ENCODE data around the gene CATSPERZ. TPM values are rescaled to one million over a fixed set of nuclear protein-coding genes. Genes with fewer than 3 reads are reported as not detected.

The CATSPERZ gene
- total RNA-seq, 2 experiments from 2014 or later = not detected

DNA sequence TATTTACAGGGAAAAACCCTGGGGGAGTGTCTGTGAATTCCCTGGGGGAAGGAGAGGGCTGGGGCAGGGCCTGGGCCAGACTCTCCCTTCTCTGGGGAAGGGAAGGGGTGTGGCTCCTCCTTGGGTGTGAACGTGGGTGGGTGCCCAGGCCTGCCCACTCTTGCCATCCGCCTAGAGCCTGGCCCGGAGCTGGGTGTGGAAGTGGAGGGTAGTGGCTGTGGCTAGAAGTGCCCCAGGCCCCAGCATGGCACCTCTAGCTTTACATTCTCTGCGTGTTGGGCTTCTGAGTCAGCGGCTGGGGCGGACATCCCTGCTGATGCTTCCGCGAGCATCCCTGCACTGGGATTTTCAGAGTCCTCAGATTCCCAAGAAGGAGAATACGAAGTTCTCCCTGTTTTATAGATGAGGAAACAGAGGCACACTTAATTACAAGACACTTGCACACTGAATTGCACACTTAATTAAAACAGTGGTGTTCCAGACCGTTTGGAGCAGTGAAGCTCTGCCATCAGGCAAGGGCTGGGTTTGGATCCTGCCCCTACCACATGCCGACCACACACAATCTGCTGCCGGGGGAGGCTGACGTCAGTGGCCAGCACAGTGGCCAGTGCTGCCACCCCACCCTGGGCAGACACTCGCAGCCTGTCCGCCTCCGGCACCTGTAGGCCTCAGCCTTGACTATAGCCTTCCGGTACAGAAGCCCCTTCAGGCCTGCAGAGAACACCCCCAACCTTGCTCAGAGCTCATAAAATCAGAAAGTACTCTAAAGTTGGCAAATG, 23.3 kb upstream of the CATSPERZ start:
- Mint-ChIP-seq H3K36me3 (ENCODE audit: low read depth) (peaks cover 27% of the 10 kb centered on the region), H3K27me3 (ENCODE audit: low read depth) (no peaks in the 10 kb centered on the region), H3K27ac (no peak overlapping the region), H3K4me1 (ENCODE audit: low read depth) (peaks cover 22% of the 10 kb centered on the region), H3K4me3 (no peak overlapping the region), H3K9me3 (ENCODE audit: insufficient read depth) (no peaks in the 10 kb centered on the region)
- POLR2A ChIA-PET = interaction anchor here (1.7 kb wide), 1 partner anchor 8 kb away, joined by 4 read pairs; no protein-coding TSS in a partner anchor
- CTCF ChIA-PET = interaction anchor here (15.6 kb wide), 1 partner anchor 26 kb away, joined by 148 read pairs; the partner anchor contains the start of genes CATSPERZ and ESRRA
- DNase-seq (no peak), ATAC-seq (no peak)

DNA sequence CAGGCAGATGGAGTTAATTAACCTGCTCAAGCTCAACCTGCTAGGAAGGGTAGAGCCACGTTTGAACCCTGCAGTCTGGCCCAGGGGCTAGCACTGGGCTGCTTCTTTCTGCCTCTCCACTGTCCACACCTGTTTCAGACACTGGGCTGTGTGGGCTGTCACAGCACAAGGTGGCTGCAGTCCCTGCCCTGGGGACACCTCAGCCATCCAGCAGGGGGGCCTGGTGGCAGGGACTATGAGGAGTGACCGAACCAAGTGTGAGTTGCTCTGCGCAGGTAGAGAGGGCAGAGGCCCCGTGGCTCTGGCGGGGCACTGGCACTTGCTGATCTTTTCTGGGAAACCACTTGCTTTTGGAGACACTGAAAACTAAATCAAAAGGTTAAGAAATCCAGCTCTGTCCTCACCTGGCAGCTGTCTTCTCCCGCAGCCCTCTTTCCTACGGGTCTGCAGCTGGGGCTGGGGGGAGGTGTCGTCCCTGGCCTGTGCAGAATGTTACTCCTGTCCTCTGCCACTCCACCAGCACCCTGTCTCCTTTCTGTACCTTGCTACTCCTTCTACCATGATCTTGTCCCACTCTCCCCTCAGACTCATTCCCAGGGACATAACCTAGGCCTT, 21.5 kb upstream of the CATSPERZ start:
- CTCF ChIA-PET = interaction anchor here (15.6 kb wide), 1 partner anchor 24 kb away, joined by 148 read pairs; the partner anchor contains the start of genes CATSPERZ and ESRRA
- Mint-ChIP-seq H3K27me3 (ENCODE audit: low read depth) (no peaks in the 10 kb centered on the region), H3K4me3 (no peak overlapping the region), H3K27ac (no peak overlapping the region), H3K9me3 (ENCODE audit: insufficient read depth) (no peaks in the 10 kb centered on the region), H3K4me1 (ENCODE audit: low read depth) (peaks cover 24% of the 10 kb centered on the region), H3K36me3 (ENCODE audit: low read depth) (peaks cover 32% of the 10 kb centered on the region)
- POLR2A ChIA-PET = interaction anchor here (1.7 kb wide), 1 partner anchor 10 kb away, joined by 4 read pairs; no protein-coding TSS in a partner anchor
- peak; percentile 13 for ATAC-seq
- DNase-seq = no peak

DNA sequence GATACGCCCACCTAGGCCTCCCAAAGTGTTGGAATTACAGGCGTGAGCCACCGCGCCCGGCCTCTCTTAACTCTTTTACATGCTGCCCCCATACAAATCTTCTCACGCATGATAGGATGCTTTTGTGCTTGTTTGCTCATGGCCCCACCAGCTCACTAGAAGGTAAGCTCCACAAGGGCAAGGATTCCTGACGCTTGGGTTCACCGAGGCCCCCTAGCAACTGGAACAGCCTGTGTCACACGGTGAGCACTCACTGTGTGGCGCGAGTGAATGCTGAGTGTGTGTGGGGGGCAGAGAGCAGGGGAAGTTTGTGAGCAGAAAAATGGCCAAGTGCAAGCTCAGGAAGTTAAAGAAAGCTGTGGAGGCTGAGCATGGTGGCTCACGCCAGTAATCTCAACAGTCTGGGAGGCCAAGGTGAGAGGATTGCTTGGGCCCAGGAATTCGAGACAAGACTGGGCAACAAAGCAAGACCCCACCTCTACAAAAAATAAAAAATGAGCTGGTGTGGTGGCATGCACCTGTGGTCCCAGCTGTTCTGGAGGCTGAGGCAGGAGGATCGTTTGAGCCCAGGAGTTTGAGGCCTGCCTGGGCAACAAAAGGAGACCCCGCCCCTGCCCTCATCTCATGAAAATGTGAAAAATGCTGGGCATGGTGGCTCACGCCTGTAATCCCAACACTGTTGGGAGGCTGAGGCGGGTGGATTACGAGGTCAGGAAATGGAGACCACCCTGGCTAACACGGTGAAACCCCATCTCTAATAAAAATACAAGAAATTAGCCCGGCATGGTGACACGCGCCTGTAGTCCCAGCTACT, 18.0 kb upstream of the CATSPERZ start:
- POLR2A ChIA-PET = interaction anchor here (7.8 kb wide), 1 partner anchor 12 kb away, joined by 79 read pairs; no protein-coding TSS in a partner anchor
- Mint-ChIP-seq H3K4me3 (no peak overlapping the region), H3K4me1 (ENCODE audit: low read depth) (peaks cover 36% of the 10 kb centered on the region), H3K27me3 (ENCODE audit: low read depth) (no peaks in the 10 kb centered on the region), H3K27ac (no peak overlapping the region), H3K9me3 (ENCODE audit: insufficient read depth) (no peaks in the 10 kb centered on the region), H3K36me3 (ENCODE audit: low read depth) (peaks cover 20% of the 10 kb centered on the region)
- CTCF ChIA-PET = interaction anchor here (0.9 to 8.6 kb wide), 6 partner anchors 10 to 78 kb away, joined by 3 to 118 read pairs (median 5); partner anchors contain the start of genes CATSPERZ and ESRRA
- DNase-seq (no peak), ATAC-seq (no peak)

DNA sequence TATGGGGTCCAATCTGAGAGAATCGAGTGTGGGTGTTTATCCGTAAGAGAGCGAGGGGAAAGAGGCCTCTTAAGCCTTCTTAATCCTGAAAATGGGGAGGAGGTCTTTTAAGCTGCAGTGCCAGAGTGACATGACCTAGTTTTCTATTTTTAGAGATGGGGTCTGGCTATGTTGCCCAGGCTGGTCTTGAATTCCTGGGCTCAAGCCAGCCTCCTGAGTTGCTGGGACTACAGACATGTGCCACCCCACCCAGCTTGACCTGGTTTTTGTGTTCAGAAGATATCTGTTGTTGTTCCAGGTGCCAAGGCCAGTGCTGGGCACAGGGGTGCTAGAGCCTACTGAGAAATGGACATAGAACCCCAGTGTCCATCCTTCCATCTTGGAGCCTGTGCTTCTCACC, 17.1 kb upstream of the CATSPERZ start:
- no peaks in the 10 kb centered on the region for H3K27me3 Mint-ChIP-seq (ENCODE audit: low read depth)
- H3K27ac Mint-ChIP-seq = peak overlapping the region; percentile 11
- H3K4me3 Mint-ChIP-seq = peak overlapping the region; percentile 79
- ATAC-seq (no peak), DNase-seq (no peak)
- peaks cover 33% of the 10 kb centered on the region for H3K4me1 Mint-ChIP-seq (ENCODE audit: low read depth)
- CTCF ChIA-PET = interaction anchor here (1.3 to 8.6 kb wide), 5 partner anchors 11 to 79 kb away, joined by 3 to 118 read pairs (median 5); partner anchors contain the start of genes CATSPERZ and ESRRA
- POLR2A ChIA-PET = interaction anchor here (7.8 kb wide), 1 partner anchor 13 kb away, joined by 79 read pairs; no protein-coding TSS in a partner anchor
- peaks cover 20% of the 10 kb centered on the region for H3K36me3 Mint-ChIP-seq (ENCODE audit: low read depth)
- no peaks in the 10 kb centered on the region for H3K9me3 Mint-ChIP-seq (ENCODE audit: insufficient read depth)

DNA sequence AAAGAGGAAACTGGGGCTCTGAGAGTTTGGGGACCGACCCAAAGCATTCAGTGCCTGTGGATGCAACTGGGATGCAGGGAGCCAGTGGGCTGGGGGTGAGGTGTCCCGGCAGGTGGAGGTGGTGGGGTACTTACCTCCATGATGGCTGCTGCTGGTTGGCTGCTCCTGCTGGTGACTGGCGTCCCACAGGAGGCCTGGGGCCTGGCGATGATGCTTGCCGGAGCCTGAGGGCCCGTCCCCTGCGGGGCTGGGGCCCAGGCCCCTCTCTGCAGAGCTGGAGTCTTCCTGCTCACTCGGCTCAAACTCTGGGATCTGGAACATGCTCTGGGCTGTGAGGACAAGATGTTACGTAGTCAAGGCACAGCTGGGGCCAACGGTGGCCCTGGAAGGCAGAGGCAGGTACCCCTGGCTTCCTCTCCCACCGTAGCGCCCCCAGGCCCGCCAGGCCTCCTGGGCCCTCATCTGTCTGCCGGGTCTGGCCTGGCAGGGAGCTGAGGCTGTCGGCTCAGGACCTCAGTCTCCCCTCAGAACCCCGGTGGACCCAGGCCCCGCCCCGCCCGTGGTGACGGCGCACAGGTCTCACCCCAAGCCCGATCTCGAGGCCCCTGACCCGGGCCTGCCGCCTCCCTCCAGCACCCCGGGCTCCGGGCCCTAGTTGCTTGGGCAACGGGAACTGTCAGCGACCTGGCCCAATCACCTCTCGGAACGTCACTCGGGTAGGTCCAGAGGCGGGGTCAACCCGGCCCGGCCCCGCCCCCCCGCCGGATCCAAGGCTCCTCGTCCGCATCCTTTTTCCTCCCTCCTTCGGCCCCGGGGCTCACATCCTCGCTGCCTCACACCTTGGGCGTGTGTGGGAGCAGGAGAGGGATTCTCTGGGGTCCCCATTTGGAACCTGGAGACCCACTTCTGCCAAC, 15.9 kb upstream of the CATSPERZ start, which contains the start of gene BAD:
Gene BAD, minus strand, starts transcription at position 618 of the 914 bp plus-strand sequence. Its CDS starts 297 bp downstream, at position 321.
- ChIA-PET CTCF (interaction anchor here (0.9 to 8.6 kb wide), 8 partner anchors 12 to 79 kb away, joined by 3 to 118 read pairs (median 6); partner anchors contain the start of genes CATSPERZ, ESRRA, FERMT3 and FKBP2), POLR2A (interaction anchor here (0.5 to 7.8 kb wide), 11 partner anchors 12 to 247 kb away, joined by 3 to 79 read pairs (median 6); partner anchors contain the start of genes ESRRA, FERMT3, NUDT22 and PRDX5)
- Mint-ChIP-seq H3K36me3 (ENCODE audit: low read depth) (peaks cover 15% of the 10 kb centered on the region), H3K9me3 (ENCODE audit: insufficient read depth) (no peaks in the 10 kb centered on the region), H3K4me3 (peak within 1 kb of the TSS; percentile 81), H3K4me1 (ENCODE audit: low read depth) (peaks cover 25% of the 10 kb centered on the region), H3K27ac (peak within 1 kb of the TSS; percentile 89), H3K27me3 (ENCODE audit: low read depth) (no peaks in the 10 kb centered on the region)
- ATAC-seq = peak; percentile 86
- peak; percentile 95 for DNase-seq

DNA sequence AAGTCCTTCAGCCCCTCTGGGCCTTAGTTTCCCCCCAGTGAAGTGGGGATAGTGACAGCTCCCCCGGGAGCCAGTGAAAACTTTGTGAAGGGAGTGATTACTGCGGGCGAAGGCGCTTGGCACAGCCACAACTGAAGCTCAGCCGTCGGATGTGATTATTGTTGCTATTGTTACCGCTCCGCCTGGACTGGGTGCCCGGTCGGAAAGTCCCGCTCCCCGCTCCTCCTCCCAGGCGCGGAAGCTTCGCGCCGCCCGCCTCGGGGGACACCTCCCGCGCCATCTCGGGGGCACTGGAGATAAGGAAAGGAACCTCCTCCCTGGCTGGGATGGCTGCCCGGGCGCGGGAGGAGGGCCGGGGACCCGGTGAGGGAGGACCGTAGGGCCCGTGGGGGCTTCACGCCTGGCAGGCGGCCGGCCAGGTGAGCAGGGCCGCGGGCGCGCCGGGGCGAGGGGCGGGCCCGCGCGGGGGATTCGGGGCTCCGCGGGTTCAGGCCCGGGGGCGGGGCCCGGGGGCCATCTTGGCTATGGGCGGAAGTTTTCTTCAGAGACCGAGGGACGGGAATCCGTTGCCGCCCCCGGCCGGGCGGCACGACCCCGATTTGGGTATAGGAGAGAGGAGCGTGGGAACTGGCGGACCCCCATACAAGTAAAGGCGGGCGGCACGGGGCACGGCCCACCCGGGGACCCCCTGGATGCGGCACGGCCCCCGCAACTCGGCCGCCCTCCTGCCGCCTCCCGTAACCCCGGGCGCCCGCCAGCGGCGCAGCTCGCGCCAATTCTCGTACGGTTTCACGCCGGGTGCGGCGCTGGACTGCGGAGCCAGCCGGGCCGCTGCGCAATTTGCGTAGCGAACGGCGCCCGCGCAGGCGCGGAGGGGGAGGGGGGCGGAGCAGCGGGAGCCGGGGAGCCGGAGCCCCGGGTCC, 14.9 kb upstream of the CATSPERZ start, which contains the start of gene GPR137:
Gene GPR137, plus strand, starts transcription at position 887 of the 923 bp plus-strand sequence. CDS start 677 bp downstream, outside the sequence.
- peaks cover 3% of the 10 kb centered on the region for H3K27me3 Mint-ChIP-seq (ENCODE audit: low read depth)
- peaks cover 23% of the 10 kb centered on the region for H3K4me1 Mint-ChIP-seq (ENCODE audit: low read depth)
- H3K4me3 Mint-ChIP-seq = peak within 1 kb of the TSS; percentile 81
- H3K9me3 Mint-ChIP-seq (ENCODE audit: insufficient read depth) = no peaks in the 10 kb centered on the region
- CTCF ChIA-PET = interaction anchor here (0.9 to 8.6 kb wide), 6 partner anchors 13 to 80 kb away, joined by 3 to 118 read pairs (median 14); partner anchors contain the start of genes CATSPERZ, ESRRA, FERMT3 and FKBP2
- ATAC-seq (peak; percentile 64), DNase-seq (peak; percentile 90)
- POLR2A ChIA-PET = interaction anchor here (0.7 to 7.8 kb wide), 10 partner anchors 11 to 100 kb away, joined by 3 to 79 read pairs (median 6); partner anchors contain the start of genes ESRRA, FERMT3, NUDT22 and PRDX5
- peaks cover 13% of the 10 kb centered on the region for H3K36me3 Mint-ChIP-seq (ENCODE audit: low read depth)
- H3K27ac Mint-ChIP-seq = peak within 1 kb of the TSS; percentile 89

DNA sequence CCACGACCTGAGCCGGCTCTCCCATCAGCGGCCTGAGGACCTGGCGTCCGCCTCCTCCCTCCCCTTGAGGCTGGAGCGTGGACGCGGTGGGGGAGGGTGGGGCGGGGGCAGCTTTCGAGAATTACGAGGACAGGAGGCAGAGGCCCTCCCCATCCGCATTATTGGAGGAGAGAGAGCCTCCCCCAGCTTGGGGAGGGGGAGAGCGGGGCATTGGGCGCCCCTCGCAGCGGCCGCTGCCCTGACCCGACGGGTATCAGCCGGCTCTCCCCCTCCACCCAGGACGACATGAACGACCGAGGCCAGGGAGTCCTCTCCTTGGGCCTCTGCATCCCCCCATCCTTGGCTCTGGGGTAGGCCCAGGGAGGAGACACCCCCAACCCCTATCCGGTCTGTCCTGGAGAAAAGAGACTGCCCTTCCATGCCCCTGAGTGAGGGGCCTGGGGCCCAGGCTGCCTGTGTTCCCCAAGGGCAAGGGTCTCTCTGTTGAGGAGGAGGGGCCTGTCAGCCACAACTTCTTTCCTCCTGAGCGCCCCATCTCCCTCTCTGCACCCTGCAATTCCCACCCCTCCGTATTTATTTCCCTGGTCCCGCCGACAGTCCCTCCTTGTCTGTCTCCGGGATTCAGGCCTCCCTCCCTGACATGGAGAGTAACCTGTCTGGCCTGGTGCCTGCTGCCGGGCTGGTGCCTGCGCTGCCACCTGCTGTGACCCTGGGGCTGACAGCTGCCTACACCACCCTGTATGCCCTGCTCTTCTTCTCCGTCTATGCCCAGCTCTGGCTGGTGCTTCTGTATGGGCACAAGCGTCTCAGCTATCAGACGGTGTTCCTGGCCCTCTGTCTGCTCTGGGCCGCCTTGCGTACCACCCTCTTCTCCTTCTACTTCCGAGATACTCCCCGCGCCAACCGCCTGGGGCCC, 14.0 kb upstream of the CATSPERZ start:
- no peaks in the 10 kb centered on the region for H3K9me3 Mint-ChIP-seq (ENCODE audit: insufficient read depth)
- peak overlapping the region; percentile 78 for H3K27ac Mint-ChIP-seq
- H3K27me3 Mint-ChIP-seq (ENCODE audit: low read depth) = peaks cover 12% of the 10 kb centered on the region
- ATAC-seq (no peak), DNase-seq (peak; percentile 55)
- peaks cover 28% of the 10 kb centered on the region for H3K4me1 Mint-ChIP-seq (ENCODE audit: low read depth)
- peak overlapping the region; percentile 75 for H3K4me3 Mint-ChIP-seq
- peaks cover 13% of the 10 kb centered on the region for H3K36me3 Mint-ChIP-seq (ENCODE audit: low read depth)
- ChIA-PET CTCF (interaction anchor here (1.7 to 8.6 kb wide), 4 partner anchors 14 to 81 kb away, joined by 7 to 118 read pairs (median 22); partner anchors contain the start of genes CATSPERZ, ESRRA, FERMT3 and PRDX5), POLR2A (interaction anchor here (0.7 to 7.8 kb wide), 5 partner anchors 10 to 59 kb away, joined by 3 to 79 read pairs (median 5); partner anchors contain the start of genes NUDT22, TRMT112 and TRPT1)

DNA sequence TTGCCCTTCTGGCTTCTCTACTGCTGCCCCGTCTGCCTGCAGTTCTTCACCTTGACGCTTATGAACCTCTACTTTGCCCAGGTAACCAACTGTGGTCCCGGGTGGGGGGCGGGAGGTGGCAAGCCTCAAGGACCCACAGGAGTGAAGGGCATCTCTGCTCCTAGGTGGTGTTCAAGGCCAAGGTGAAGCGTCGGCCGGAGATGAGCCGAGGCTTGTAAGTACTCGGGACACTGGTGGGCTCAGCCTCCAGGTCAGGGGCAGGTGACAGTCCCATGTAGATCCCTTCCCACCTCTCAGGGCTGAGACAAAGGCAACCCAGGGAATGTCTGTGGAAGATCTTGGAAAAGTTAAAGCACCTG, 13.4 kb upstream of the CATSPERZ start:
- ChIA-PET POLR2A (interaction anchor here (0.9 to 7.8 kb wide), 2 partner anchors 17 to 30 kb away, joined by 3 to 79 read pairs; partner anchors contain the start of gene TRMT112), CTCF (interaction anchor here (4.2 to 8.6 kb wide), 2 partner anchors 16 to 82 kb away, joined by 23 to 118 read pairs; partner anchors contain the start of genes CATSPERZ, ESRRA and FERMT3)
- Mint-ChIP-seq H3K9me3 (ENCODE audit: insufficient read depth) (no peaks in the 10 kb centered on the region), H3K36me3 (ENCODE audit: low read depth) (peaks cover 9% of the 10 kb centered on the region), H3K4me3 (peak overlapping the region; percentile 75), H3K27ac (peak overlapping the region; percentile 78), H3K4me1 (ENCODE audit: low read depth) (peaks cover 26% of the 10 kb centered on the region), H3K27me3 (ENCODE audit: low read depth) (peaks cover 12% of the 10 kb centered on the region)
- no peak for DNase-seq
- ATAC-seq = no peak
